Progenitor cell of endocrine pancreas (in vitro differentiated cells): ENCODE results near the gene SAMHD1. TPM values are rescaled to one million over a fixed set of nuclear protein-coding genes. Genes with fewer than 3 reads are reported as not detected.

Experiments used
- DNase-seq: peaks from one replicate; pipeline ENCODE4 v3.0.0; 2021; ENCODE audit warnings: low spot score; ENCODE audit not compliant: unreplicated experiment
- H3K27ac Mint-ChIP-seq: 2 replicates; pipeline ENCODE4 v1.8.0; 2021; ENCODE audit warnings: mild to moderate bottlenecking, moderate library complexity, mixed read lengths
- H3K27me3 Mint-ChIP-seq: 2 replicates; pipeline ENCODE4 v1.8.0; 2021; ENCODE audit warnings: mixed read lengths
- H3K36me3 Mint-ChIP-seq: 2 replicates; pipeline ENCODE4 v1.8.0; 2022; ENCODE audit warnings: mixed read lengths; ENCODE audit not compliant: insufficient read depth
- H3K4me1 Mint-ChIP-seq: 2 replicates; pipeline ENCODE4 v1.8.0; 2021; ENCODE audit warnings: low read depth, mixed read lengths
- H3K4me3 Mint-ChIP-seq: 2 replicates; pipeline ENCODE4 v1.8.0; 2021; ENCODE audit warnings: low read depth, mild to moderate bottlenecking, moderate library complexity, mixed read lengths
- H3K9me3 Mint-ChIP-seq: 2 replicates; pipeline ENCODE4 v1.8.0; 2021; ENCODE audit warnings: low read depth, mixed read lengths
- CTCF ChIP-seq: fragments of 200-600 bp; sonication (generic); IDR thresholded peaks from one replicate; pipeline ENCODE4 v1.5.0; 2021; ENCODE audit warnings: antibody characterized with exemption, mild to moderate bottlenecking; ENCODE audit not compliant: unreplicated experiment
- total RNA-seq: library from RNA; stranded (reverse); gene quantifications from 2 replicates; pipeline ENCODE4 v1.2.1, GENCODE V29; 2021

Gene SAMHD1
- total RNA-seq, 1 donor from 2014 or later = 15.1 TPM

- DNase-seq = no peak
- peaks cover 13% of the 10 kb centered on the region for H3K36me3 Mint-ChIP-seq
- H3K4me3 Mint-ChIP-seq = no peak overlapping the region
- no peak overlapping the region for H3K27ac Mint-ChIP-seq
- no peak for TF ChIP-seq CTCF
- H3K4me1 Mint-ChIP-seq = peaks cover 8% of the 10 kb centered on the region
- H3K27me3 Mint-ChIP-seq = no peaks in the 10 kb centered on the region
- peaks cover 9% of the 10 kb centered on the region for H3K9me3 Mint-ChIP-seq
Measured at GRCh38 chr20:36852187-36852586, 99.3 kb downstream of the SAMHD1 start.

- peaks cover 13% of the 10 kb centered on the region for H3K36me3 Mint-ChIP-seq
- DNase-seq = no peak
- H3K4me1 Mint-ChIP-seq = peaks cover 10% of the 10 kb centered on the region
- H3K27ac Mint-ChIP-seq = peak overlapping the region; percentile 11
- TF ChIP-seq CTCF = no peak
- no peaks in the 10 kb centered on the region for H3K27me3 Mint-ChIP-seq
- H3K4me3 Mint-ChIP-seq = no peak overlapping the region
- peaks cover 9% of the 10 kb centered on the region for H3K9me3 Mint-ChIP-seq
Measured at GRCh38 chr20:36851490-36851889, 100.0 kb downstream of the SAMHD1 start.

GRCh38 chr20:36850759-36851158 is 100.7 kb downstream of the SAMHD1 start:
- no peak for TF ChIP-seq CTCF
- no peak overlapping the region for H3K27ac Mint-ChIP-seq

GRCh38 chr20:36849333-36850065 is 102.0 kb downstream of the SAMHD1 start:
- Mint-ChIP-seq H3K4me3 (no peak overlapping the region), H3K27ac (no peak overlapping the region)

More at GRCh38 chr20:36850759-36851158, 100.7 kb downstream of the SAMHD1 start:
- Mint-ChIP-seq H3K4me1 (peaks cover 10% of the 10 kb centered on the region), H3K4me3 (no peak overlapping the region), H3K27me3 (no peaks in the 10 kb centered on the region), H3K36me3 (peaks cover 13% of the 10 kb centered on the region), H3K9me3 (peaks cover 9% of the 10 kb centered on the region)
- no peak for DNase-seq

GRCh38 chr20:36848677-36849076 is 102.8 kb downstream of the SAMHD1 start:
- Mint-ChIP-seq H3K36me3 (peaks cover 13% of the 10 kb centered on the region), H3K4me1 (peaks cover 10% of the 10 kb centered on the region), H3K4me3 (no peak overlapping the region), H3K9me3 (peaks cover 9% of the 10 kb centered on the region), H3K27ac (no peak overlapping the region), H3K27me3 (no peaks in the 10 kb centered on the region)
- DNase-seq = no peak
- no peak for TF ChIP-seq CTCF

More at GRCh38 chr20:36849333-36850065, 102.0 kb downstream of the SAMHD1 start:
- Mint-ChIP-seq H3K36me3 (peaks cover 13% of the 10 kb centered on the region), H3K9me3 (peaks cover 9% of the 10 kb centered on the region), H3K4me1 (peaks cover 10% of the 10 kb centered on the region), H3K27me3 (no peaks in the 10 kb centered on the region)
- DNase-seq = no peak
- TF ChIP-seq CTCF = no peak
